K562 (cell line): ENCODE measurements around the gene ZDHHC11. TPM values are rescaled to one million over a fixed set of nuclear protein-coding genes. Genes with fewer than 3 reads are reported as not detected.
A peak's percentile ranks its signal among the peaks of the same experiment; 100 is the strongest.

Experiments used
- ARID2 ChIP-seq: fragments of 450-650 bp; IDR thresholded peaks from 2 replicates; pipeline ENCODE4 v1.6.1; 2017; ENCODE audit warnings: antibody characterized with exemption, mild to moderate bottlenecking
- CREB1 ChIP-seq, 2 experiments: sonication (generic) in 1 of 2; formaldehyde crosslinking in 1 of 2; IDR thresholded peaks; 2 replicates each; pipeline versions ENCODE4 v1.6.1 to v1.8.0; 2012 to 2022; ENCODE audit warnings: inconsistent platforms in 1 of 2, mild to moderate bottlenecking in 1 of 2, missing genetic modification reagents in 1 of 2, moderate library complexity in 1 of 2
- ELF4 ChIP-seq: fragments of 450-650 bp; formaldehyde crosslinking; IDR thresholded peaks from 2 replicates; pipeline ENCODE4 v1.4.0; 2022; ENCODE audit warnings: missing genetic modification characterization
- JUN ChIP-seq, 2 experiments: sonication (generic) in 1 of 2; formaldehyde crosslinking in 1 of 2; IDR thresholded peaks; 2 replicates each; pipeline versions ENCODE4 v1.6.1 to v1.8.0; 2012 to 2022; ENCODE audit warnings: borderline replicate concordance in 2 of 2, mild to moderate bottlenecking in 2 of 2, improper control_type of control experiment in 1 of 2, low read depth in 1 of 2, low read length in 1 of 2, missing genetic modification reagents in 1 of 2
- KDM2B ChIP-seq: fragments of 250-450 bp; sonication (Bioruptor Pico); IDR thresholded peaks from 2 replicates; pipeline ENCODE4 v1.8.0; 2021; ENCODE audit warnings: mild to moderate bottlenecking, moderate library complexity
- NFYB ChIP-seq: IDR thresholded peaks from 2 replicates; pipeline ENCODE4 v1.6.1; 2011; ENCODE audit warnings: mild to moderate bottlenecking, moderate library complexity; ENCODE audit not compliant: insufficient read length; ENCODE audit errors: extremely low read depth
- POLR2H ChIP-seq: IDR thresholded peaks from 2 replicates; pipeline ENCODE4 v1.6.1; 2016; ENCODE audit warnings: missing genetic modification characterization, low read depth, mild to moderate bottlenecking, control low read depth, missing compliant biosample characterization, moderate library complexity
- RFX1 ChIP-seq: fragments of 450-650 bp; IDR thresholded peaks from 2 replicates; pipeline ENCODE4 v1.6.1; 2016; ENCODE audit warnings: mild to moderate bottlenecking, moderate library complexity
- TOE1 ChIP-seq, 2 experiments: fragments of 450-650 bp in 1 of 2; sonication (generic) in 1 of 2; formaldehyde crosslinking in 1 of 2; IDR thresholded peaks; 2 replicates each; pipeline versions ENCODE4 v1.7.1 to v1.8.0; 2016 to 2022; ENCODE audit warnings: borderline replicate concordance in 2 of 2, mild to moderate bottlenecking in 2 of 2, antibody characterized with exemption in 1 of 2, inconsistent platforms in 1 of 2, low read depth in 1 of 2, missing genetic modification reagents in 1 of 2, moderate library complexity in 1 of 2
- WHSC1 ChIP-seq: IDR thresholded peaks from one replicate; pipeline ENCODE4 v1.6.1; 2012; ENCODE audit warnings: low read length, control low read depth, inconsistent platforms
- polyA plus RNA-seq, 8 experiments: library from polyadenylated mRNA; depleted of rRNA in 4 of 8; stranded (reverse) in 5 of 8; unstranded in 3 of 8; fragments of >200 nt; fragmentation: Nextera tagmentation in 2 of 8; fragmentation: Illumina TruSeq in 1 of 8; extraction: Ambion mirVana in 2 of 8; extraction: Trizol in 1 of 8; gene quantifications; 2 replicates each; pipeline versions ENCODE4 v1.2.1 to v1.2.3, GENCODE V29; 2011 to 2014; ENCODE audit warnings: inconsistent platforms in 1 of 8, missing spikeins in 1 of 8
- total RNA-seq, 7 experiments: library from RNA; depleted of rRNA in 6 of 7; stranded (reverse); fragments of >200 nt in 6 of 7; fragmentation: Illumina TruSeq in 2 of 7; extraction: Trizol in 2 of 7; gene quantifications; 2 replicates each; pipeline versions ENCODE4 v1.2.1 to v1.2.3, GENCODE V29; 2011 to 2021; ENCODE audit warnings: low replicate concordance in 1 of 7
- TF ChIP-seq, protein P1 (sequence below): fragments of 200-800 bp; sonication (Bioruptor generic); IDR thresholded peaks from 2 replicates; pipeline ENCODE4 v1.6.1; 2017; ENCODE audit warnings: missing genetic modification characterization, missing compliant biosample characterization
- TF ChIP-seq, protein P2 (sequence below): fragments of 250-450 bp; sonication (Bioruptor Pico); IDR thresholded peaks from 2 replicates; pipeline ENCODE4 v1.4.0; 2020; ENCODE audit warnings: mild to moderate bottlenecking, moderate library complexity
- TF ChIP-seq, protein P3 (sequence below): fragments of 450-650 bp; IDR thresholded peaks from 2 replicates; pipeline ENCODE4 v1.6.1; 2016; ENCODE audit warnings: missing biosample characterization, missing genetic modification characterization
- TF ChIP-seq, protein P4 (sequence below): fragments of 250-450 bp; sonication (Bioruptor Pico); IDR thresholded peaks from 2 replicates; pipeline ENCODE4 v1.5.0; 2021; ENCODE audit warnings: mild to moderate bottlenecking, moderate library complexity

ZDHHC11 gene
- total and polyA plus RNA-seq, 9 of the 15 experiments (the other 6 are each of a cell fraction or from before 2014, with no cell fraction given) = 0.07 to 2.3 (median 0.52) TPM

DNA sequence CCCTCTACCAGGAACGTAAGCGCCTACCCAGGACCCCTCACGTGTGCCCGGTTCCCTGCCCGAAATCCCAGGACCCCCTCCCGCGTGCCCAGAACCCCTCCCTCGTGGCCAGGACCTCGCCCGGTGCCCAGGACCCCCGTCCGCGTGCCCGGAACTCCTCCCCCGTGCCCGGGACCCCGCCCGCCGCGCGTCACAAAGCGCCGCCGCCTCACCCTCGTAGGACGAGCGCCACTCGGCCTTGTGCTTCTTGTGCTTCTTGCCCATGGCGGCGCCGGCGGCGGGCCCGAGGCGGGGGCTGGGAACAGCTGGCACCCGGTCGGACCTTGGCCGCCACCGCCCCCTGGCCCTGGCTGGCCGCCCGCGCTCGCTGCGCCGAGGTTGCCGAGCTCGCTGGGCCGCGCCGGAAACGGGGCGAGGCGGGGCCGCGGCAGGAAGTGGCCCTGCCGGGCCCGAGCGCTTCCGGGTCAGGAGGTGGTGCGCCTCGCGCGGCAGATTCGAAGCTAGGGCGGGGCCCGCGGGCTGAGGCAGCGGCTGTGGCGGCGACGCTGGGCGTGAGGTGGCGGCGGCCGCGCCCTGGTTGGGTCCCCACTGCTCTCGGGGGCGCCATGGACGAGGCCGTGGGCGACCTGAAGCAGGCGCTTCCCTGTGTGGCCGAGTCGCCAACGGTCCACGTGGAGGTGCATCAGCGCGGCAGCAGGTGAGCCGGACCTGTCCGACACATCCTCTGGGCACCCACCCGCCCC is 41.8 kb upstream of the ZDHHC11 start, which contains the start of the genes BRD9 and TRIP13 (continued):
- TF ChIP-seq, protein P1, sequence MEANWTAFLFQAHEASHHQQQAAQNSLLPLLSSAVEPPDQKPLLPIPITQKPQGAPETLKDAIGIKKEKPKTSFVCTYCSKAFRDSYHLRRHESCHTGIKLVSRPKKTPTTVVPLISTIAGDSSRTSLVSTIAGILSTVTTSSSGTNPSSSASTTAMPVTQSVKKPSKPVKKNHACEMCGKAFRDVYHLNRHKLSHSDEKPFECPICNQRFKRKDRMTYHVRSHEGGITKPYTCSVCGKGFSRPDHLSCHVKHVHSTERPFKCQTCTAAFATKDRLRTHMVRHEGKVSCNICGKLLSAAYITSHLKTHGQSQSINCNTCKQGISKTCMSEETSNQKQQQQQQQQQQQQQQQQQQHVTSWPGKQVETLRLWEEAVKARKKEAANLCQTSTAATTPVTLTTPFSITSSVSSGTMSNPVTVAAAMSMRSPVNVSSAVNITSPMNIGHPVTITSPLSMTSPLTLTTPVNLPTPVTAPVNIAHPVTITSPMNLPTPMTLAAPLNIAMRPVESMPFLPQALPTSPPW = peak; percentile 94
- TF ChIP-seq ELF4 (0 out of 2 replicates have a peak, but pooled peaks have one; percentile 30), TOE1 (IDR thresholded peaks at IDR 0.05; ENCODE audit: borderline replicate concordance) (no peak), TOE1 (CRISPR knock-in tag; IDR thresholded peaks at IDR 0.05; ENCODE audit: borderline replicate concordance, low read depth) (0 out of 2 replicates have a peak, but pooled peaks have one; percentile 36), ARID2 (no peak), WHSC1 (no peak), JUN (IDR thresholded peaks at IDR 0.05; ENCODE audit: borderline replicate concordance, low read depth, low read length) (no peak), JUN (CRISPR knock-in tag; IDR thresholded peaks at IDR 0.05; ENCODE audit: borderline replicate concordance) (no peak), KDM2B (CRISPR knock-in tag) (0 out of 2 replicates have a peak, but pooled peaks have one; percentile 8), NFYB (no peak), CREB1 (IDR thresholded peaks at IDR 0.05) (peak; percentile 92), CREB1 (CRISPR knock-in tag; IDR thresholded peaks at IDR 0.05) (peak; percentile 83), RFX1 (no peak), POLR2H (peak; percentile 18; the same call in 1 of the 2 replicates)
- TF ChIP-seq, protein P2, sequence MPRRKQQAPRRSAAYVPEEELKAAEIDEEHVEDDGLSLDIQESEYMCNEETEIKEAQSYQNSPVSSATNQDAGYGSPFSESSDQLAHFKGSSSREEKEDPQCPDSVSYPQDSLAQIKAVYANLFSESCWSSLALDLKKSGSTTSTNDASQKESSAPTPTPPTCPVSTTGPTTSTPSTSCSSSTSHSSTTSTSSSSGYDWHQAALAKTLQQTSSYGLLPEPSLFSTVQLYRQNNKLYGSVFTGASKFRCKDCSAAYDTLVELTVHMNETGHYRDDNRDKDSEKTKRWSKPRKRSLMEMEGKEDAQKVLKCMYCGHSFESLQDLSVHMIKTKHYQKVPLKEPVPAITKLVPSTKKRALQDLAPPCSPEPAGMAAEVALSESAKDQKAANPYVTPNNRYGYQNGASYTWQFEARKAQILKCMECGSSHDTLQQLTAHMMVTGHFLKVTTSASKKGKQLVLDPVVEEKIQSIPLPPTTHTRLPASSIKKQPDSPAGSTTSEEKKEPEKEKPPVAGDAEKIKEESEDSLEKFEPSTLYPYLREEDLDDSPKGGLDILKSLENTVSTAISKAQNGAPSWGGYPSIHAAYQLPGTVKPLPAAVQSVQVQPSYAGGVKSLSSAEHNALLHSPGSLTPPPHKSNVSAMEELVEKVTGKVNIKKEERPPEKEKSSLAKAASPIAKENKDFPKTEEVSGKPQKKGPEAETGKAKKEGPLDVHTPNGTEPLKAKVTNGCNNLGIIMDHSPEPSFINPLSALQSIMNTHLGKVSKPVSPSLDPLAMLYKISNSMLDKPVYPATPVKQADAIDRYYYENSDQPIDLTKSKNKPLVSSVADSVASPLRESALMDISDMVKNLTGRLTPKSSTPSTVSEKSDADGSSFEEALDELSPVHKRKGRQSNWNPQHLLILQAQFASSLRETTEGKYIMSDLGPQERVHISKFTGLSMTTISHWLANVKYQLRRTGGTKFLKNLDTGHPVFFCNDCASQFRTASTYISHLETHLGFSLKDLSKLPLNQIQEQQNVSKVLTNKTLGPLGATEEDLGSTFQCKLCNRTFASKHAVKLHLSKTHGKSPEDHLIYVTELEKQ (CRISPR knock-in tag) = no peak
- TF ChIP-seq, protein P3, sequence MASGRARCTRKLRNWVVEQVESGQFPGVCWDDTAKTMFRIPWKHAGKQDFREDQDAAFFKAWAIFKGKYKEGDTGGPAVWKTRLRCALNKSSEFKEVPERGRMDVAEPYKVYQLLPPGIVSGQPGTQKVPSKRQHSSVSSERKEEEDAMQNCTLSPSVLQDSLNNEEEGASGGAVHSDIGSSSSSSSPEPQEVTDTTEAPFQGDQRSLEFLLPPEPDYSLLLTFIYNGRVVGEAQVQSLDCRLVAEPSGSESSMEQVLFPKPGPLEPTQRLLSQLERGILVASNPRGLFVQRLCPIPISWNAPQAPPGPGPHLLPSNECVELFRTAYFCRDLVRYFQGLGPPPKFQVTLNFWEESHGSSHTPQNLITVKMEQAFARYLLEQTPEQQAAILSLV (tag) = no peak
- TF ChIP-seq, protein P4, sequence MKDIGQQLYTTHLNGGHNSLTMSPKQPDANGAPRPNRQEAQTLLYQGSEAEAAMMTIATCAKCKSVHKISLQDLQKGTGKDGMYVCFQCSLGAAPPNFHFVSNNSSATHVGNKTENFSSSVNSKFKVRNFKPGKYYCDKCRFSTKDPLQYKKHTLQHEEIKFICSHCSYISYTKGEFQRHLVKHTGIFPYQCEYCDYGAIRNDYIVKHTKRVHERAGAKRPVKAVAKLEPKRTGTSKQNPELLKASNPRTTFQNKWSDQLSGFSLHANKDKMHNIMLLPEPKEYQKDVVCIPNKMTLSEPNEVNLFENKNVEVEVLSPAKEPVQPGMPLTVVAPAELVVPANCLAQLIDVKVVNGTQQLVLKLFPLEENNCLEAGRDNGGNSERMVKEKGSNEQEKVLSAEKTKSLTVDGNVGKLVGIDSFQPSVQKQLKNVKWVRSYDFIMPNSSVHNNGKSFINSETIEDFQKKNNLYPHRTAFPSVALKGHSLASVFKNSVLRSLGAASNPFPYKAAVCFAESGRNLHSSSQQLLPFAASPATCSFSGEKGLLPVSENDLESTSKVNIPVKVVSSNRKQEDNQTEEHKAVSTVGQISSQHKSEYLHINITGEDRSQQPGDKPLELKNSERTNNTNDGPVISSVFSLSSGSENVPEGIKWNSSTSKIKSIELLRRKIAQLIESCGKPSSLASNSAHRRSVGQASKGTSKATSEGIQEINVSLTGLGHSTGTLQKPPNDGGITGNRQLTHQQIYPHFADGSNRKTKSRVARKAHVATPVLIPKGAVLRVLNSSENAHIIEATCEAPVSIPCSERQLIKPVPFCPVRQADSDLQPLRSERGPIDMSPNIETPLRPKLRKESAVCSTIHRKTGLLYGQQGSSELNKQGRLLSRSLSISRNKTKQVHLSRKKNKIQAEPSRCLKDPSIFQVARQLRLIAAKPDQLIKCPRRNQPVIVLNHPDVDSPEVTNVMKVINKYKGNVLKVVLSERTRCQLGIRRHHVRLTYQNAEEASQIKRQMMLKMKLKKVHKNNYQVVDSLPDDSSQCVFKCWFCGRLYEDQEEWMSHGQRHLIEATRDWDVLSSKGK = no peak
